Mucosa of descending colon (tissue), 3 donors: ENCODE data around the gene LNPK. TPM values are rescaled to one million over a fixed set of nuclear protein-coding genes. Genes with fewer than 3 reads are reported as not detected.

Experiments
- ATAC-seq: fragments of 200-7000 bp; cut with Tn5 transposase; one replicate; pipeline ENCODE4 v1.9.1; 2020; ENCODE audit warnings: mild to moderate bottlenecking, moderate library complexity
- DNase-seq, 3 donors: peaks; one replicate each; pipeline ENCODE4 v3.0.0-alpha.2; 2020
- H3K36me3 ChIP-seq: fragments of 200-600 bp; one replicate; pipeline ENCODE4 v1.8.0; 2021; ENCODE audit warnings: low read depth, mild to moderate bottlenecking
- H3K4me1 ChIP-seq: fragments of 200-600 bp; one replicate; pipeline ENCODE4 v1.8.0; 2021; ENCODE audit warnings: low read depth, mild to moderate bottlenecking
- H3K4me3 ChIP-seq: fragments of 200-600 bp; one replicate; pipeline ENCODE4 v1.8.0; 2021; ENCODE audit warnings: mild to moderate bottlenecking
- H3K9me3 ChIP-seq: fragments of 200-600 bp; one replicate; pipeline ENCODE4 v1.8.0; 2021; ENCODE audit warnings: mild to moderate bottlenecking
- intact Hi-C, 2 donors: fragments of 100-400 bp; cut with DNase I in 1 of 2; cut with micrococcal nuclease in 1 of 2; formaldehyde crosslinking; loops; one replicate each; pipeline versions ENCODE4 v1.11.0 to v1.11.1; 2022; cut with DNase I, micrococcal nuclease
- total RNA-seq, 3 donors: library from RNA; stranded (reverse); fragmentation: NEBNext Ultra II Directional in 2 of 3; extraction: Animal tissue kit (Norgen Biotek cat#: 25700) in 2 of 3; gene quantifications; one replicate each; pipeline versions ENCODE4 v1.2.1 to v1.2.4, GENCODE V29; 2021 to 2023
- TF ChIP-seq, protein P1 (sequence below): fragments of 200-600 bp; IDR thresholded peaks from one replicate; pipeline ENCODE4 v1.8.0; 2022; ENCODE audit warnings: antibody characterized with exemption, mild to moderate bottlenecking
- donor health status: DM: no; HTN: no; CAD: no; lungs with moderate emphysema.
- donor health status: DM: no; HTN: no; CAD: no.
- donor health status: DM: no; HTN: yes; CAD: no.

Gene LNPK
- total RNA-seq, 3 donors from 2014 or later = 33.4 to 35.9 (median 35.3) TPM

GRCh38 chr2:176004934-176005333 is 2.9 kb upstream of the LNPK start:
- no peak for ATAC-seq
- intact Hi-C loops = no loop called here
- Histone ChIP-seq H3K9me3 (no peaks in the 10 kb centered on the region), H3K4me1 (peaks cover 8% of the 10 kb centered on the region), H3K4me3 (no peak overlapping the region), H3K36me3 (no peaks in the 10 kb centered on the region)
- TF ChIP-seq, protein P1, sequence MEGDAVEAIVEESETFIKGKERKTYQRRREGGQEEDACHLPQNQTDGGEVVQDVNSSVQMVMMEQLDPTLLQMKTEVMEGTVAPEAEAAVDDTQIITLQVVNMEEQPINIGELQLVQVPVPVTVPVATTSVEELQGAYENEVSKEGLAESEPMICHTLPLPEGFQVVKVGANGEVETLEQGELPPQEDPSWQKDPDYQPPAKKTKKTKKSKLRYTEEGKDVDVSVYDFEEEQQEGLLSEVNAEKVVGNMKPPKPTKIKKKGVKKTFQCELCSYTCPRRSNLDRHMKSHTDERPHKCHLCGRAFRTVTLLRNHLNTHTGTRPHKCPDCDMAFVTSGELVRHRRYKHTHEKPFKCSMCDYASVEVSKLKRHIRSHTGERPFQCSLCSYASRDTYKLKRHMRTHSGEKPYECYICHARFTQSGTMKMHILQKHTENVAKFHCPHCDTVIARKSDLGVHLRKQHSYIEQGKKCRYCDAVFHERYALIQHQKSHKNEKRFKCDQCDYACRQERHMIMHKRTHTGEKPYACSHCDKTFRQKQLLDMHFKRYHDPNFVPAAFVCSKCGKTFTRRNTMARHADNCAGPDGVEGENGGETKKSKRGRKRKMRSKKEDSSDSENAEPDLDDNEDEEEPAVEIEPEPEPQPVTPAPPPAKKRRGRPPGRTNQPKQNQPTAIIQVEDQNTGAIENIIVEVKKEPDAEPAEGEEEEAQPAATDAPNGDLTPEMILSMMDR = no peak
- no peak for DNase-seq

- intact Hi-C loops = no loop called here
- Histone ChIP-seq H3K9me3 (no peaks in the 10 kb centered on the region), H3K4me1 (peaks cover 8% of the 10 kb centered on the region), H3K36me3 (no peaks in the 10 kb centered on the region), H3K4me3 (no peak overlapping the region)
- TF ChIP-seq, protein P1 = no peak
- ATAC-seq (no peak), DNase-seq (no peak)
Measured at GRCh38 chr2:176003958-176004357, 1.9 kb upstream of the LNPK start.

- no peaks in the 10 kb centered on the region for H3K36me3 ChIP-seq
- intact Hi-C loops = no loop called here
- peaks cover 8% of the 10 kb centered on the region for H3K4me1 ChIP-seq
- ATAC-seq (peak; percentile 22), DNase-seq (peak in 1 of 3 donors; percentile 16)
- no peaks in the 10 kb centered on the region for H3K9me3 ChIP-seq
- TF ChIP-seq, protein P1 = no peak
- H3K4me3 ChIP-seq = no peak overlapping the region
Measured at GRCh38 chr2:176002688-176003210, 682 bp upstream of the LNPK start.

DNA sequence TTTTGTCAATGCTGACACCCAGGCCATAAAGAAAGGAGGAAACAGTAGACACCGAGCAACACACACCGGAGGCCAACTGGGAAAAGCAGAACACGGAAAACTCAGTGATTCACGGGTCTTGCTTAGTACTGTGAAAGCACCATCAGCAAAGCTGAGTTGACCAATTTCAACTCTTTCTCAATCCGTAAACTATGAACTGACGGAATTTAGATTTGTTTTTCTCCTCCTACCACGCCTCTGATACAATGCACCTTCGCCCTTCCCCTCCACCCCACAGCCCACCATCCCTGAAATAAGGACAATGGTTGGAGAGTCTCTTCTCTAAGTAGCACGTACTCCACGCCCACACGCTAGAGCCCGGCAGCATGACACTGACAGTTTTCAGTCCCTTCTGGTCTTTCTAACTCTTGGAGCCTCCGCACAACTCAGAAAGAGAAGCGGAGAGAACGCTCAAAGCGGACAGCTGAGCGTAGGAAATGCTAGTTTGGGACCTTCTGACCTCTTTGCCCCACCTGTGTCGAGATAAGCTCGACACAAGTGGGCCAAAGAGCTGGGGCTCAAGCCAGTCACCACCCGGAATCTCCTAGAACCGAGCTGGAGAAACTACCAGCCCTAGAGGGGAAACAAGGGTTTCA is 669 bp downstream of the LNPK start:
- H3K36me3 ChIP-seq = no peaks in the 10 kb centered on the region
- DNase-seq = peak; percentile 57 to 62 (median 60)
- H3K4me3 ChIP-seq = peak overlapping the region; percentile 47

GRCh38 chr2:175999283-175999819 is 2.7 kb downstream of the LNPK start:
- TF ChIP-seq, protein P1 = no peak
- ATAC-seq (no peak), DNase-seq (no peak)
- no peaks in the 10 kb centered on the region for H3K36me3 ChIP-seq
- intact Hi-C loops = no loop called here
- H3K4me3 ChIP-seq = no peak overlapping the region
- no peaks in the 10 kb centered on the region for H3K9me3 ChIP-seq
- peaks cover 8% of the 10 kb centered on the region for H3K4me1 ChIP-seq

More for the DNA sequence above, 669 bp downstream of the LNPK start:
- ATAC-seq = peak; percentile 60
- Histone ChIP-seq H3K9me3 (no peaks in the 10 kb centered on the region), H3K4me1 (peaks cover 8% of the 10 kb centered on the region)
- intact Hi-C loops = no loop called here
- TF ChIP-seq, protein P1 = no peak
